GM23338 (cell line): ENCODE measurements around the gene FARP1. TPM values are rescaled to one million over a fixed set of nuclear protein-coding genes. Genes with fewer than 3 reads are reported as not detected.

Experiments used
- ATAC-seq: fragments of 200-7000 bp; cut with Tn5 transposase; 3 replicates; pipeline ENCODE4 v1.9.1; 2020
- DNase-seq: peaks from one replicate; pipeline ENCODE4 v3.0.0-alpha.2; 2015; ENCODE audit warnings: low spot score
- H2AFZ ChIP-seq: fragments of 200-600 bp; sonication (generic); 2 replicates; pipeline ENCODE4 v1.8.0; 2016; ENCODE audit warnings: antibody characterized with exemption, mild to moderate bottlenecking, moderate library complexity
- H3F3A ChIP-seq: fragments of 200-600 bp; sonication (generic); replicated peaks from 2 replicates; pipeline ENCODE4 v1.8.0; 2017; ENCODE audit warnings: antibody characterized with exemption, mixed run types, low read depth
- H3K27ac ChIP-seq: fragments of 200-600 bp; sonication (generic); 2 replicates; pipeline ENCODE4 v1.6.1; 2016; ENCODE audit warnings: low read depth
- H3K27me3 ChIP-seq: fragments of 200-600 bp; sonication (generic); 2 replicates; pipeline ENCODE4 v1.8.0; 2016; ENCODE audit warnings: mild to moderate bottlenecking, mixed run types, moderate library complexity; ENCODE audit not compliant: insufficient read depth
- H3K36me3 ChIP-seq: fragments of 200-600 bp; sonication (generic); 2 replicates; pipeline ENCODE4 v1.8.0; 2016; ENCODE audit warnings: mild to moderate bottlenecking; ENCODE audit not compliant: insufficient read depth
- H3K4me1 ChIP-seq: fragments of 200-600 bp; sonication (generic); 2 replicates; pipeline ENCODE4 v1.8.0; 2016; ENCODE audit warnings: mild to moderate bottlenecking, moderate library complexity; ENCODE audit not compliant: insufficient read depth
- H3K4me2 ChIP-seq: fragments of 200-600 bp; sonication (generic); 2 replicates; pipeline ENCODE4 v1.7.1; 2017; ENCODE audit warnings: mixed run types
- H3K4me3 ChIP-seq: fragments of 200-600 bp; sonication (generic); 2 replicates; pipeline ENCODE4 v1.6.1; 2016; ENCODE audit warnings: mixed run types
- H3K79me2 ChIP-seq: fragments of 200-600 bp; sonication (generic); replicated peaks from 2 replicates; pipeline ENCODE4 v1.8.0; 2017; ENCODE audit warnings: mild to moderate bottlenecking; ENCODE audit not compliant: insufficient read depth
- H3K9me2 ChIP-seq: fragments of 200-600 bp; sonication (generic); 2 replicates; pipeline ENCODE4 v1.8.0; 2017; ENCODE audit not compliant: insufficient read depth
- H4K20me1 ChIP-seq: fragments of 200-600 bp; sonication (generic); replicated peaks from 2 replicates; pipeline ENCODE4 v1.8.0; 2017; ENCODE audit warnings: mild to moderate bottlenecking; ENCODE audit not compliant: insufficient read depth
- H3K27ac Mint-ChIP-seq: 2 replicates; pipeline ENCODE4 v1.8.0; 2020; ENCODE audit warnings: inconsistent platforms, mild to moderate bottlenecking, moderate library complexity, mixed read lengths
- H3K27me3 Mint-ChIP-seq: 3 replicates; pipeline ENCODE4 v1.8.0; 2022; ENCODE audit warnings: low read depth, mild to moderate bottlenecking, moderate library complexity, mixed read lengths, inconsistent platforms; ENCODE audit not compliant: insufficient read depth, poor library complexity
- H3K36me3 Mint-ChIP-seq: 3 replicates; pipeline ENCODE4 v1.8.0; 2021; ENCODE audit warnings: low read depth, mild to moderate bottlenecking, inconsistent platforms, moderate library complexity, mixed read lengths
- H3K4me1 Mint-ChIP-seq: 3 replicates; pipeline ENCODE4 v1.8.0; 2020; ENCODE audit warnings: mild to moderate bottlenecking, inconsistent platforms, mixed read lengths
- H3K4me3 Mint-ChIP-seq: 3 replicates; pipeline ENCODE4 v1.8.0; 2021; ENCODE audit warnings: moderate library complexity, mild to moderate bottlenecking, inconsistent platforms, mixed read lengths
- H3K9me3 Mint-ChIP-seq: 3 replicates; pipeline ENCODE4 v1.8.0; 2020; ENCODE audit warnings: moderate library complexity, mild to moderate bottlenecking, inconsistent platforms, mixed read lengths
- EZH2phosphoT487 ChIP-seq: fragments of 200-600 bp; sonication (generic); IDR thresholded peaks from one replicate; pipeline ENCODE4 v1.8.1; 2018; ENCODE audit warnings: antibody characterized with exemption; ENCODE audit not compliant: unreplicated experiment
- ZNF462 ChIP-seq: fragments of 250-450 bp; sonication (Bioruptor Pico); IDR thresholded peaks from 2 replicates; pipeline ENCODE4 v1.5.0; 2020; ENCODE audit warnings: mild to moderate bottlenecking, moderate library complexity
- polyA plus RNA-seq: library from polyadenylated mRNA; unstranded; fragments of >200 nt; fragmentation: Nextera tagmentation; extraction: Ambion mirVana; gene quantifications from 2 replicates; pipeline ENCODE4 v1.2.1, GENCODE V29; 2016
- total RNA-seq: library from RNA; depleted of rRNA; stranded (reverse); fragments of >200 nt; shearing (Covaris generic); gene quantifications from 2 replicates; pipeline ENCODE4 v1.2.3, GENCODE V29; 2014
- TF ChIP-seq, protein P1 (sequence below): IDR thresholded peaks from 2 replicates; pipeline ENCODE4 v1.6.1; 2016; ENCODE audit warnings: antibody characterized with exemption
- TF ChIP-seq, protein P2 (sequence below), 2 experiments: fragments of 200-600 bp in 1 of 2; sonication (generic) in 1 of 2; conservative IDR thresholded peaks; 2 replicates each; pipeline versions ENCODE4 v1.5.1 to v1.6.1; 2016 to 2017; ENCODE audit warnings: antibody characterized with exemption in 2 of 2, low read depth in 2 of 2, mild to moderate bottlenecking in 2 of 2, moderate library complexity in 1 of 2

FARP1 gene
- total and polyA plus RNA-seq, 2 experiments from 2014 or later, result 53.6 to 82.5 TPM

GRCh38 chr13:98143601-98144026 lies 720 bp downstream of the FARP1 start:
- Mint-ChIP-seq H3K27me3 (peaks cover 31% of the 10 kb centered on the region), H3K9me3 (no peaks in the 10 kb centered on the region), H3K27ac (no peak overlapping the region), H3K4me3 (peak overlapping the region; percentile 87), H3K36me3 (no peaks in the 10 kb centered on the region; the same call in 1 of the 3 replicates), H3K4me1 (peaks cover 36% of the 10 kb centered on the region)
- H3K4me2 ChIP-seq, result peak overlapping the region; percentile 100
- peaks cover 24% of the 10 kb centered on the region for H3K4me1 ChIP-seq
- H3K4me3 ChIP-seq, result peak overlapping the region; percentile 92
- H4K20me1 ChIP-seq, result peaks cover 19% of the 10 kb centered on the region
- peaks cover 31% of the 10 kb centered on the region for H3K27me3 ChIP-seq
- ATAC-seq (peak; percentile 1; the same call in 2 of the 3 replicates), DNase-seq (peak; percentile 53)
- peaks cover 49% of the 10 kb centered on the region for H3K79me2 ChIP-seq
- TF ChIP-seq ZNF462, result no peak
- H3F3A ChIP-seq, result peaks cover 11% of the 10 kb centered on the region; the same call in 1 of the 2 replicates
- H3K36me3 ChIP-seq, result no peaks in the 10 kb centered on the region
- H2AFZ ChIP-seq, result peak overlapping the region; percentile 86
- peaks cover 1% of the 10 kb centered on the region; the same call in 1 of the 2 replicates for H3K9me2 ChIP-seq
- no peak overlapping the region for H3K27ac ChIP-seq

GRCh38 chr13:98144027-98144741 lies 1.3 kb downstream of the FARP1 start:
- no peak overlapping the region for H3K27ac ChIP-seq
- peaks cover 55% of the 10 kb centered on the region for H3K79me2 ChIP-seq
- H3K4me1 Mint-ChIP-seq, result peaks cover 36% of the 10 kb centered on the region
- TF ChIP-seq, protein P1, sequence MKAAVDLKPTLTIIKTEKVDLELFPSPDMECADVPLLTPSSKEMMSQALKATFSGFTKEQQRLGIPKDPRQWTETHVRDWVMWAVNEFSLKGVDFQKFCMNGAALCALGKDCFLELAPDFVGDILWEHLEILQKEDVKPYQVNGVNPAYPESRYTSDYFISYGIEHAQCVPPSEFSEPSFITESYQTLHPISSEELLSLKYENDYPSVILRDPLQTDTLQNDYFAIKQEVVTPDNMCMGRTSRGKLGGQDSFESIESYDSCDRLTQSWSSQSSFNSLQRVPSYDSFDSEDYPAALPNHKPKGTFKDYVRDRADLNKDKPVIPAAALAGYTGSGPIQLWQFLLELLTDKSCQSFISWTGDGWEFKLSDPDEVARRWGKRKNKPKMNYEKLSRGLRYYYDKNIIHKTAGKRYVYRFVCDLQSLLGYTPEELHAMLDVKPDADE, result no peak
- TF ChIP-seq EZH2phosphoT487, result no peak
- TF ChIP-seq, protein P2, sequence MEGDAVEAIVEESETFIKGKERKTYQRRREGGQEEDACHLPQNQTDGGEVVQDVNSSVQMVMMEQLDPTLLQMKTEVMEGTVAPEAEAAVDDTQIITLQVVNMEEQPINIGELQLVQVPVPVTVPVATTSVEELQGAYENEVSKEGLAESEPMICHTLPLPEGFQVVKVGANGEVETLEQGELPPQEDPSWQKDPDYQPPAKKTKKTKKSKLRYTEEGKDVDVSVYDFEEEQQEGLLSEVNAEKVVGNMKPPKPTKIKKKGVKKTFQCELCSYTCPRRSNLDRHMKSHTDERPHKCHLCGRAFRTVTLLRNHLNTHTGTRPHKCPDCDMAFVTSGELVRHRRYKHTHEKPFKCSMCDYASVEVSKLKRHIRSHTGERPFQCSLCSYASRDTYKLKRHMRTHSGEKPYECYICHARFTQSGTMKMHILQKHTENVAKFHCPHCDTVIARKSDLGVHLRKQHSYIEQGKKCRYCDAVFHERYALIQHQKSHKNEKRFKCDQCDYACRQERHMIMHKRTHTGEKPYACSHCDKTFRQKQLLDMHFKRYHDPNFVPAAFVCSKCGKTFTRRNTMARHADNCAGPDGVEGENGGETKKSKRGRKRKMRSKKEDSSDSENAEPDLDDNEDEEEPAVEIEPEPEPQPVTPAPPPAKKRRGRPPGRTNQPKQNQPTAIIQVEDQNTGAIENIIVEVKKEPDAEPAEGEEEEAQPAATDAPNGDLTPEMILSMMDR (conservative IDR thresholded peaks at IDR 0.05; ENCODE audit: low read depth in 2 of 2), result no peak

More at GRCh38 chr13:98144027-98144741, 1.3 kb downstream of the FARP1 start:
- Histone ChIP-seq H3K36me3 (no peaks in the 10 kb centered on the region), H3K27me3 (peaks cover 31% of the 10 kb centered on the region), H3K4me1 (peaks cover 24% of the 10 kb centered on the region), H3K4me3 (peak overlapping the region; percentile 92), H3K4me2 (peak overlapping the region; percentile 100), H2AFZ (peak overlapping the region; percentile 86), H3F3A (peaks cover 11% of the 10 kb centered on the region; the same call in 1 of the 2 replicates), H4K20me1 (peaks cover 19% of the 10 kb centered on the region), H3K9me2 (no peaks in the 10 kb centered on the region)
- H3K4me3 Mint-ChIP-seq, result peak overlapping the region; percentile 87
- peak overlapping the region; percentile 18 for H3K27ac Mint-ChIP-seq
- peaks cover 2% of the 10 kb centered on the region for H3K36me3 Mint-ChIP-seq
- DNase-seq (no peak), ATAC-seq (peak; percentile 1; the same call in 1 of the 3 replicates)
- peaks cover 33% of the 10 kb centered on the region for H3K27me3 Mint-ChIP-seq
- no peaks in the 10 kb centered on the region for H3K9me3 Mint-ChIP-seq
